ENCODE results near the gene TOMT. TPM values are rescaled to one million over a fixed set of nuclear protein-coding genes. Genes with fewer than 3 reads are reported as not detected.

Gene TOMT
- total RNA-seq, 4 donors from 2014 or later, result not detected

DNA sequence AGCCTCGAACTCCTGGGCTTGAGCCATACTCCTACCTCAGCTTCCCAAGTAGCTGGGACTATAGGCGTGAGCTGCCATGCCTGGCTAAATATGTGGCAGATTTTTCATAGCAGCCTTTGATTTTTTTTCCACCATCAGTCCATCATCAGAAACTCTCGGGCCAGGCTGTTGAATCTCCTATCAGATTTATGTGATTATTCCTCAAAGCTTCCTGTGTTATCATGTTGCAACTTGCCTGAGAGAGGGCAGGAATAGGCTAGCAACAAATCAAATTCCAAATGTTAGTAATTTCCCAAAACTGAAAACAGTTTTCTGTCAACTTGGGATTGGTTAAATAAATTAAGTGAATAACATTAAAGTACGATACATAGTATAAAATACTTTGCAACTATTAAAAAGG lies 21.6 kb upstream of the TOMT start:
- TF ChIP-seq POLR2AphosphoS5 (IDR thresholded peaks at IDR 0.05), result no peak
- no peak for TF ChIP-seq EP300 (IDR thresholded peaks at IDR 0.05)
- TF ChIP-seq CTCF (IDR thresholded peaks at IDR 0.05), result no peak
- no peak for TF ChIP-seq POLR2A (IDR thresholded peaks at IDR 0.05)
- H3K27ac ChIP-seq, result no peak overlapping the region
- no peaks in the 10 kb centered on the region for H3K27me3 ChIP-seq
- H3K36me3 ChIP-seq, result peaks cover 0 to 12% of the 10 kb centered on the region in 2 donors
- no peak overlapping the region for H3K4me3 ChIP-seq
- no peaks in the 10 kb centered on the region for H3K9me3 ChIP-seq
- no peak for ATAC-seq
- 84 to 94% methylated on average over 3 to 4 of the region's 4 CpGs for WGBS, 2 donors (ENCODE audit: low coverage in 1 of 2)
- peaks cover 0 to 25% (median 0%) of the 10 kb centered on the region in 3 donors for H3K4me1 ChIP-seq

- Histone ChIP-seq H3K36me3 (peaks cover 0 to 21% of the 10 kb centered on the region in 2 donors), H3K27ac (no peak overlapping the region), H3K9me3 (no peaks in the 10 kb centered on the region), H3K4me1 (peaks cover 0 to 16% (median 0%) of the 10 kb centered on the region in 3 donors), H3K4me3 (no peak overlapping the region), H3K27me3 (no peaks in the 10 kb centered on the region)
- ATAC-seq, result no peak
- no peak for TF ChIP-seq POLR2A (IDR thresholded peaks at IDR 0.05)
- no peak for TF ChIP-seq CTCF (IDR thresholded peaks at IDR 0.05)
- no peak for TF ChIP-seq POLR2AphosphoS5 (IDR thresholded peaks at IDR 0.05)
- TF ChIP-seq EP300 (IDR thresholded peaks at IDR 0.05), result no peak
- 94% methylated on average over 1 of the region's 1 CpG; no CpG with 5 or more reads in 1 of the 2 donors for WGBS, 2 donors (ENCODE audit: low coverage in 1 of 2)
These were observed 20.8 kb upstream of the TOMT start for GRCh38 chr11:72084965-72085364.

DNA sequence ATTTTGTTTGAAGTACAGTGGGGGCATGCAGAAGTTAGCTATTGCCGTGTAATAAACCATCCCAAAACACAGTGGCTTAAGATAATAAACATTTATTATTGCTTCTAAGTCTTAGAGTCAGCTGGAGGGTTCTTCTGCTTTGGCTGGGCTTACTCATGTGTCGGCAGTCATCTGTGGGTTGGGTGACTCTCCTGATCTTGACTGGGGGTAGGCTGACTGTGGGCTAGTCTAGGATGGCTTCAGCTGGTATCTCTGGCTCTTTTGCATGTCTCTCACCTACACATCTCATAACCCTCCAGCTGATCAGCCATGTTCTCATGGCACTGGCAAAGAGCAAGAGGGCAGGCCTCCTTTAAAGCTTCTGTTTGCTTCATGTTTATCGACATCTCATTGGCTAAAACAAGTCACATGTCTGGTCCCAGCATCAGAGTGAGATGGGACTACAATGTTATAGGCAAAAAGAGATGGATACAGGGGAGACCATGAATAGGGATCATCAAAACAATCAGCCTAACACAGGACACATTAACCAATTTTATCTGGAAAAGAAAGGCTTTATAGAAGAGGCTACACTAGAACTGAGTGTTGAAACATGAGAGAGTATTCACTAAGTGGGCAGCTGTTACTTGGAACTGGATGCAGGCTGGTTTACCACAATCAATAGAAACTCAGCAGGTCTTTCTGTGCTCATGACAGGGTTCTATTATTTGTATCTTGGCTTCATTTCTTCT lies 19.9 kb upstream of the TOMT start:
- no peak overlapping the region for H3K4me3 ChIP-seq
- no peak overlapping the region for H3K27ac ChIP-seq
- H3K27me3 ChIP-seq, result no peaks in the 10 kb centered on the region
- peaks cover 0 to 17% (median 0%) of the 10 kb centered on the region in 3 donors for H3K4me1 ChIP-seq
- peaks cover 0 to 29% of the 10 kb centered on the region in 2 donors for H3K36me3 ChIP-seq
- 75 to 92% methylated on average over 1 to 2 of the region's 3 CpGs for WGBS, 2 donors (ENCODE audit: low coverage in 1 of 2)
- ATAC-seq, result no peak
- H3K9me3 ChIP-seq, result no peaks in the 10 kb centered on the region
- TF ChIP-seq POLR2AphosphoS5 (IDR thresholded peaks at IDR 0.05) (no peak), POLR2A (IDR thresholded peaks at IDR 0.05) (no peak), EP300 (IDR thresholded peaks at IDR 0.05) (no peak)

- Histone ChIP-seq H3K36me3 (peaks cover 0 to 31% of the 10 kb centered on the region in 2 donors), H3K27ac (no peak overlapping the region), H3K9me3 (no peaks in the 10 kb centered on the region), H3K4me1 (peaks cover 0 to 14% (median 3%) of the 10 kb centered on the region in 3 donors), H3K4me3 (no peak overlapping the region), H3K27me3 (no peaks in the 10 kb centered on the region)
- 78 to 84% methylated on average over 4 of the region's 4 CpGs for WGBS, 2 donors (ENCODE audit: low coverage in 1 of 2)
- no peak for TF ChIP-seq POLR2A (IDR thresholded peaks at IDR 0.05)
- no peak for TF ChIP-seq CTCF (IDR thresholded peaks at IDR 0.05)
- TF ChIP-seq EP300 (IDR thresholded peaks at IDR 0.05), result no peak
- TF ChIP-seq POLR2AphosphoS5 (IDR thresholded peaks at IDR 0.05), result no peak
- no peak for ATAC-seq
These were observed 17.5 kb upstream of the TOMT start for GRCh38 chr11:72088076-72088808.

GRCh38 chr11:72091292-72091691 lies 14.4 kb upstream of the TOMT start:
- WGBS, 2 donors (ENCODE audit: low coverage in 1 of 2), result 21 to 35% methylated on average over 2 of the region's 4 CpGs
- ATAC-seq, result peak; percentile 85
- Histone ChIP-seq H3K4me3 (no peak overlapping the region), H3K36me3 (peaks cover 0 to 62% of the 10 kb centered on the region in 2 donors), H3K4me1 (peaks cover 0 to 14% (median 3%) of the 10 kb centered on the region in 3 donors), H3K27me3 (no peaks in the 10 kb centered on the region), H3K27ac (peak overlapping the region in 3 of 4 donors; percentile 44 to 66 (median 60)), H3K9me3 (no peaks in the 10 kb centered on the region)
- peak; percentile 31 for TF ChIP-seq POLR2AphosphoS5 (IDR thresholded peaks at IDR 0.05)
- no peak for TF ChIP-seq EP300 (IDR thresholded peaks at IDR 0.05)
- TF ChIP-seq POLR2A (IDR thresholded peaks at IDR 0.05), result no peak
- TF ChIP-seq CTCF (IDR thresholded peaks at IDR 0.05), result peak; percentile 70 to 94 (median 90)
